Gastrocnemius medialis (tissue), 4 donors: ENCODE data around the gene CTNNA2.

Experiments
- CTCF ChIP-seq, 5 experiments: fragments of 450-650 bp in 3 of 5; fragments of 200-600 bp in 2 of 5; sonication (generic) in 2 of 5; IDR thresholded peaks in 4 of 5; conservative IDR thresholded peaks in 1 of 5; 1 replicate in 4 of 5; 2 replicates in 1 of 5; pipeline ENCODE4 v1.5.1; 2016 to 2019; ENCODE audit warnings: antibody characterized with exemption in 5 of 5, mild to moderate bottlenecking in 3 of 5, moderate library complexity in 3 of 5
- POLR2A ChIP-seq, 2 donors: fragments of 450-650 bp; IDR thresholded peaks; one replicate each; pipeline ENCODE4 v1.6.1; 2017; ENCODE audit warnings: antibody characterized with exemption in 2 of 2, mild to moderate bottlenecking in 2 of 2, moderate library complexity in 2 of 2

- TF ChIP-seq CTCF (IDR thresholded peaks at IDR 0.05 in 4 of 5, conservative IDR thresholded peaks at IDR 0.05 in 1 of 5) (no peak), POLR2A (IDR thresholded peaks at IDR 0.05) (no peak)
Observed at GRCh38 chr2:80490964-80491363, 978.1 kb downstream of the CTNNA2 start.
